H1 (cell line): ENCODE results near the gene NMB. TPM values are rescaled to one million over a fixed set of nuclear protein-coding genes. Genes with fewer than 3 reads are reported as not detected.

Experiments
- CHD7 ChIP-seq: fragments of 300-600 bp; sonication (generic); IDR thresholded peaks from 2 replicates; pipeline ENCODE4 v1.7.1; 2012; ENCODE audit warnings: low read length, moderate library complexity, mild to moderate bottlenecking, inconsistent platforms; ENCODE audit not compliant: insufficient replicate concordance
- CTCF ChIP-seq, 3 experiments: IDR thresholded peaks; 1 replicate in 2 of 3; 2 replicates in 1 of 3; pipeline versions ENCODE4 v1.5.1 to v1.6.1; 2011; ENCODE audit warnings: low read length in 3 of 3, mild to moderate bottlenecking in 3 of 3, inconsistent platforms in 2 of 3, low read depth in 1 of 3, moderate library complexity in 1 of 3; ENCODE audit not compliant: insufficient read depth in 1 of 3; ENCODE audit errors: control extremely low read depth in 1 of 3
- polyA plus RNA-seq, 7 experiments: library from polyadenylated mRNA; depleted of rRNA in 3 of 7; stranded (reverse) in 5 of 7; unstranded in 2 of 7; fragments of >200 nt in 5 of 7; fragments of 200-250 nt in 2 of 7; gene quantifications; 1 replicate in 5 of 7; 2 replicates in 1 of 7; 4 replicates in 1 of 7; pipeline versions ENCODE4 v1.2.1 to v1.2.3, GENCODE V29; 2011 to 2013; ENCODE audit warnings: missing spikeins in 2 of 7, mixed read lengths in 2 of 7
- total RNA-seq: library from RNA; stranded (reverse); fragmentation: NEBNext Ultra II Directional; extraction: Animal tissue kit (Norgen Biotek cat#: 25700); gene quantifications from 2 replicates; pipeline ENCODE4 v1.2.1, GENCODE V29; 2021

The NMB gene
- total and polyA plus RNA-seq, 2 of the 8 experiments (the other 6 are each of a cell fraction or from before 2014, with no cell fraction given): 9.3 to 13.6 TPM

GRCh38 chr15:84666373-84666772, 8.4 kb upstream of the NMB start (continued):
- TF ChIP-seq CTCF (IDR thresholded peaks at IDR 0.05; ENCODE audit: control extremely low read depth in 1 of 3, insufficient read depth in 1 of 3, low read depth in 1 of 3, low read length in 3 of 3) (no peak), CHD7 (no peak)
